SKM-1 (cell line): Measurements from ENCODE around the gene GRK5.
"Not testable (repeated sequence)": the region's sequence is repeated elsewhere in the genome, so short reads cannot be mapped to it uniquely, and the experiment has no call there.

Experiments used
- DNase-seq: peaks from one replicate; lab custom pipeline; 2025; ENCODE audit not compliant: unreplicated experiment; lab: John Stamatoyannopoulos, UW

GRK5 gene

GRCh38 chr10:119248184-119248583 lies 40.8 kb downstream of the GRK5 start:
- DNase-seq, result no peak

GRCh38 chr10:119248681-119249080 lies 41.3 kb downstream of the GRK5 start:
- DNase-seq, result no peak

- DNase-seq, result no peak
Observed at GRCh38 chr10:119250641-119251314, 43.4 kb downstream of the GRK5 start.

- DNase-seq, result no peak
Observed at GRCh38 chr10:119251315-119251708, 43.9 kb downstream of the GRK5 start.

GRCh38 chr10:119252051-119252465 lies 44.7 kb downstream of the GRK5 start:
- DNase-seq, result no peak

- no peak for DNase-seq
Observed at GRCh38 chr10:119252470-119253151, 45.2 kb downstream of the GRK5 start.

- DNase-seq, result no peak
Observed at GRCh38 chr10:119253433-119254174, 46.2 kb downstream of the GRK5 start.

GRCh38 chr10:119254335-119254734 lies 47.0 kb downstream of the GRK5 start:
- DNase-seq, result no peak

GRCh38 chr10:119256030-119256429 lies 48.7 kb downstream of the GRK5 start:
- no peak for DNase-seq

- no peak for DNase-seq
Observed at GRCh38 chr10:119256897-119257296, 49.5 kb downstream of the GRK5 start.

- DNase-seq, result no peak
Observed at GRCh38 chr10:119257899-119258419, 50.6 kb downstream of the GRK5 start.

GRCh38 chr10:119259345-119259744 lies 52.0 kb downstream of the GRK5 start:
- no peak for DNase-seq

- not testable (repeated sequence) for DNase-seq
Observed at GRCh38 chr10:119261016-119261415, 53.6 kb downstream of the GRK5 start.

- no peak for DNase-seq
Observed at GRCh38 chr10:119263951-119264617, 56.7 kb downstream of the GRK5 start.

GRCh38 chr10:119265691-119266090 lies 58.3 kb downstream of the GRK5 start:
- DNase-seq, result no peak

- DNase-seq, result no peak
Observed at GRCh38 chr10:119267384-119267783, 60.0 kb downstream of the GRK5 start.

- DNase-seq, result no peak
Observed at GRCh38 chr10:119268428-119268827, 61.1 kb downstream of the GRK5 start.

GRCh38 chr10:119268871-119269506 lies 61.6 kb downstream of the GRK5 start:
- DNase-seq, result no peak

GRCh38 chr10:119269737-119270136 lies 62.4 kb downstream of the GRK5 start:
- DNase-seq, result no peak

GRCh38 chr10:119270762-119271366 lies 63.5 kb downstream of the GRK5 start:
- peak; percentile 52 for DNase-seq
